Activated CD8-positive, alpha-beta memory T cell treated with anti-CD3 and anti-CD28 coated beads, Interleukin-2, amount 50 U/mL, for 24 hours (primary cell): Measurements from ENCODE around the gene SENP5.
"Not testable (repeated sequence)": the region's sequence is repeated elsewhere in the genome, so short reads cannot be mapped to it uniquely, and the experiment has no call there.

Source experiments
- DNase-seq: peaks from one replicate; pipeline ENCODE4 v3.0.0-alpha.2; 2020; ENCODE audit errors: extremely low read depth

SENP5 gene

GRCh38 chr3:196942915-196943277 is 75.2 kb downstream of the SENP5 start:
- DNase-seq: peak; percentile 8

GRCh38 chr3:196944037-196944790 is 76.5 kb downstream of the SENP5 start:
- DNase-seq: not testable (repeated sequence)

GRCh38 chr3:196947136-196947859 is 79.6 kb downstream of the SENP5 start:
- no peak for DNase-seq

GRCh38 chr3:196947860-196948441 is 80.2 kb downstream of the SENP5 start:
- DNase-seq: no peak

GRCh38 chr3:196948442-196949284 is 80.9 kb downstream of the SENP5 start:
- DNase-seq: no peak

- DNase-seq: no peak
Observed at GRCh38 chr3:196949285-196949619, 81.5 kb downstream of the SENP5 start.

- no peak for DNase-seq
Observed at GRCh38 chr3:196949750-196950149, 82.0 kb downstream of the SENP5 start.

DNA sequence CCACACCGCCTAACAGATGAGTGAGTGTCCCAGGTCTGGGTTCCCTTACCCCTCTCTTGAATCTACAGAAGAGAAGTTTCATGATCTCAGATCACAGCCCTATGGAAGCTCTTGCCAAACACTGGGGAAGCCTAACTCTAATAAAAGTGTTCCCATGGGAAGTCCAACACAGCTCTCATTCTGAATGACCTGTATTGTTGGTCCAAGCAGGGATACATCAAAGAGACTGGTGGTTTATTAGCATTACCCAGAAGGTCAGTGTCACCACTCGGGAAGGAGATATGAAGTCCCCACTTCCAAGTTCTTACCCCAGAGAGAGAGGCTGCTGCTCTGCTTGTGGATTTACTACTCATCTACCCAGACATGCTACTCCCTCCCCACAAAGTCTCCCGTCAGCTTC is 83.7 kb downstream of the SENP5 start:
- DNase-seq: no peak

GRCh38 chr3:196954832-196955231 is 87.1 kb downstream of the SENP5 start:
- DNase-seq: no peak

GRCh38 chr3:196962108-196962929 is 94.6 kb downstream of the SENP5 start:
- no peak for DNase-seq

- DNase-seq: no peak
Observed at GRCh38 chr3:196962930-196963630, 95.4 kb downstream of the SENP5 start.

DNA sequence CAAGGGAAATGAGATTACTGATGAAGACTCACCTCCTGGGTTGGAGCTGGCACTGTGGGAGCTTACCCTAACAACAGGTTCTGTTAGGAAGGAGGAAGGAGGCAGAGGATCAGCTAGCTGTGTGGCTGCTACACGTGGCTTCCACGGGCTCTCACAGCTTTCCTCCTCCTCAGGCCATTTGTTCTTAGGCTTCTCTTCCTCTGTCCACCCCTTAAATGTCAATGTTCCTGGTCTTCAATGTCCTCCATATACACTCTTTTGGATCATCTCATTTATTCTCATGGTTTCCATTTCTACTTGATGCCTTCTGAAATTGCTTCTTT is 95.9 kb downstream of the SENP5 start:
- no peak for DNase-seq

GRCh38 chr3:196965112-196965803 is 97.5 kb downstream of the SENP5 start:
- no peak for DNase-seq

DNA sequence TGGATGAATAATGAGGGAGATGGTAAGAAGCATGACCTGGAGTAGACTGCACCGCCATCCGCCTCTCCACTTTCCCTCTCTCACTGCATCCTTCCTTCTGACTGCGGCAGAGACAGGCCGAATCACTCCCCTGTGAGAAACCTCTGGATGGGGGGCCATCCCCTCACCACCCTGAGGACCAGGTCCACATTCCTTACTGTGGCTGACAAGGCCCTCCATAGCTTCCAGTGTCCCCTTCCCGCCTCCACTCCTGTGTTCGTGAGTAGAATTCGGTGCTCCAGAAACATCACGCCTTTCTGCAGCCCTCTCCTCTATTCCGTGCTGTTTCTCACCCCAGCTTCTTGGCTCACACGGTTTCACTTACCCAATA is 98.1 kb downstream of the SENP5 start:
- no peak for DNase-seq

GRCh38 chr3:196966526-196967401 is 99.0 kb downstream of the SENP5 start:
- no peak for DNase-seq

DNA sequence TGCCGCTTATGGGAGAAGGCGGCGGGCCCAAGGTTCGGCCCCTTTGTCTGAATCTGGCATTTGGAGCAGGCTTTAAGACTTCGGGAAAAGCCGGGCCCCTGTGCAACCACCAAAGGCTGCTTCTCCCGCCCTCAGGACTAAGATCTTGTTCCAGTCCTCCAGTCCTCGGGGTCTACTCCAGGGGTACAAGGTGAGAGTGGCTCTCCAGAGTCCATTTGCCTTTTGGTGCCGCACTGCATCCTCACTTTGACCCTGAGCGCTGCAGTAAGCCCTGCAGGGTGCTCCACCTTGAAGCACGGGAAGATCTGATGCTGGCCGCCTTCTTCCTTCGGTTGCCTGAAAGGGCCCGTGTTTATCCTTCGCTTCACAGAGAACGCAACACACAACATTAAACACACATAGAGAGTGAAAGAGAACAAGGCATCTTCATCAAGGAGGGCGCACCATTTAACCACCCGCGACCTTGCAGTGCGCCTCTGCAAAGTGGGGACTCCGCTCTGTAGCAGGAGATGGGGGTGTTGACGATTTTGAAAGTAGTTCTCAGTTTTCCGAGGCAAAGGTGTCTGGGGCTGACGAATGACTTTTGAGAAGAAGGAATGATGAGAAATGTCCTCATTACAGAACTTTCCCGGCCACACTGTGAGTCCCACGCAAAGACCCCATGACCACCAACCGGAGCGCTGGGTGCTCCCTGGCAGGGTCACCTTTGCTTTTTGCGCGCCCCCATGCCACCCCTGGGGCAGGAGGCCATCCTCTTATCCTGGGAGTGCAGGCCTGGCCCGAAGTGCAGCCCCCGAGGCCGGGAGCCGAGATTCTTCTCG is 99.9 kb downstream of the SENP5 start:
- DNase-seq: no peak

- DNase-seq: no peak
Observed at GRCh38 chr3:196968233-196969133, 100.8 kb downstream of the SENP5 start, which contains the start of gene PIGZ. Gene PIGZ (minus strand): TSS chr3:196968833. CDS start chr3:196952031, 16,802 bp downstream.
